ENCODE results near the gene GNPAT. TPM values are rescaled to one million over a fixed set of nuclear protein-coding genes. Genes with fewer than 3 reads are reported as not detected.

Gene GNPAT
- total and polyA plus RNA-seq, 2 of the 4 experiments (the other 2 are of a cell fraction), result 17.2 to 36.0 TPM

DNA sequence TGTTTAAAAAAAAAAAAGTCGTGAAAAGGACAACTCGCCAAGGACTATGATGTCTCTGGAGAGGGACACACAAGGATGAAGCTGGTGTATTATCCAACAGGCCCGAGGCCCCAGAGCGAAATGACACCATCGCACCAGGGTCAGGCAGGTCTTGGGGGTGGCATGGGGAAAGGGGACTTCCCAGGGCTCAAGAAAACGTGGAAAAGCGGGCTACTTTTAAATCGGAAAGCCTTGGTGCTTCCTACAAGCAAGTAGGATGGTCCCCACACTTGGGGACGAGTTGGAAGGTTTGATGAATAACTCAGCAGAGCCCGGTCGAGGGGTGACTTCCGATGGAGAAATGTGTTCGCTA is 505 bp upstream of the GNPAT start:
- Histone ChIP-seq H3K14ac (replicated peaks; ENCODE audit: low read depth, low read length) (peak overlapping the region; percentile 100), H2BK15ac (ENCODE audit: low read depth, low read length) (0 out of 3 replicates have a peak overlapping the region, but pooled peaks have one; percentile 74), H3K36me3 (ENCODE audit: control insufficient read depth, insufficient read depth, low read length) (peaks cover 8% of the 10 kb centered on the region; the same call in 1 of the 2 replicates), H2BK120ac (ENCODE audit: low read depth, low read length) (peak overlapping the region; percentile 54), H4K8ac (ENCODE audit: low read depth in 2 of 2, low read length in 2 of 2) (peak overlapping the region; percentile 92 to 94), H2AK9ac (replicated peaks; ENCODE audit: low read depth, low read length, poor library complexity) (peak overlapping the region; percentile 91), H4K20me1 (ENCODE audit: insufficient read depth, low read length) (no peaks in the 10 kb centered on the region), H3K9me3 (ENCODE audit: control insufficient read depth, insufficient read depth, low read length) (no peaks in the 10 kb centered on the region), H3K27me3 (ENCODE audit: control insufficient read depth, insufficient read depth, low read length) (no peaks in the 10 kb centered on the region), H3K4me1 (ENCODE audit: control insufficient read depth, insufficient read depth, low read length) (no peaks in the 10 kb centered on the region), H3K23ac (ENCODE audit: low read depth, low read length) (peak overlapping the region; percentile 99), H3K56ac (ENCODE audit: extremely low read depth, insufficient read depth, low read length) (peak overlapping the region; percentile 89), H2AFZ (replicated peaks; ENCODE audit: low read length, poor library complexity) (peak overlapping the region; percentile 99), H3K79me1 (ENCODE audit: low read depth in 1 of 2, low read length in 2 of 2) (peaks cover 28 to 45% of the 10 kb centered on the region in 2 experiments), H3K18ac (ENCODE audit: low read depth, low read length) (peak overlapping the region; percentile 40), H2AK5ac (ENCODE audit: low read depth, low read length) (peak overlapping the region; percentile 84), H3K4me2 (ENCODE audit: low read depth, low read length) (peak overlapping the region; percentile 85), H2BK20ac (ENCODE audit: low read depth, low read length) (no peak overlapping the region), H3K4ac (ENCODE audit: low read depth, low read length) (peak overlapping the region; percentile 94), H4K91ac (ENCODE audit: insufficient read depth, low read depth, low read length) (peak overlapping the region; percentile 95), H3K4me3 (ENCODE audit: insufficient read depth, low read depth, low read length) (peak overlapping the region; percentile 71), H2BK5ac (ENCODE audit: low read depth, low read length, poor library complexity, severe bottlenecking) (peak overlapping the region; percentile 81), H4K5ac (ENCODE audit: low read depth, low read length) (peak overlapping the region; percentile 79), H3K9ac (ENCODE audit: low read depth, low read length) (peak overlapping the region; percentile 92), H3K27ac (ENCODE audit: insufficient read depth, low read length) (peak overlapping the region; percentile 84), H3K9me1 (ENCODE audit: insufficient read depth, low read length) (peaks cover 5% of the 10 kb centered on the region; the same call in 1 of the 2 replicates)
- BruUV-seq (replicated peaks), result no TSS peak
- TF ChIP-seq NFE2L2 (IDR thresholded peaks at IDR 0.05; ENCODE audit: low read depth, low read length) (no peak), FOS (IDR thresholded peaks at IDR 0.05; ENCODE audit: low read depth, low read length) (no peak), MAFK (IDR thresholded peaks at IDR 0.05; ENCODE audit: low read depth, low read length) (no peak), MXI1 (IDR thresholded peaks at IDR 0.05; ENCODE audit: borderline replicate concordance, low read depth, low read length) (no peak), BHLHE40 (IDR thresholded peaks at IDR 0.05; ENCODE audit: low read depth, low read length) (no peak), POLR2A (IDR thresholded peaks at IDR 0.05; ENCODE audit: low read depth, low read length) (no peak), RFX5 (IDR thresholded peaks at IDR 0.05; ENCODE audit: low read depth, low read length) (no peak), CEBPB (IDR thresholded peaks at IDR 0.05; ENCODE audit: low read depth, low read length) (no peak), RCOR1 (IDR thresholded peaks at IDR 0.05; ENCODE audit: insufficient replicate concordance, low read length) (no peak), CTCF (conservative IDR thresholded peaks at IDR 0.05; ENCODE audit: low read depth, low read length) (no peak), SMC3 (IDR thresholded peaks at IDR 0.05; ENCODE audit: low read depth, low read length) (no peak), MAZ (IDR thresholded peaks at IDR 0.05; ENCODE audit: borderline replicate concordance, low read depth, low read length) (no peak), CHD1 (IDR thresholded peaks at IDR 0.05; ENCODE audit: low read depth, low read length) (no peak), RAD21 (IDR thresholded peaks at IDR 0.05; ENCODE audit: low read length) (no peak)
- TF ChIP-seq, protein P1, sequence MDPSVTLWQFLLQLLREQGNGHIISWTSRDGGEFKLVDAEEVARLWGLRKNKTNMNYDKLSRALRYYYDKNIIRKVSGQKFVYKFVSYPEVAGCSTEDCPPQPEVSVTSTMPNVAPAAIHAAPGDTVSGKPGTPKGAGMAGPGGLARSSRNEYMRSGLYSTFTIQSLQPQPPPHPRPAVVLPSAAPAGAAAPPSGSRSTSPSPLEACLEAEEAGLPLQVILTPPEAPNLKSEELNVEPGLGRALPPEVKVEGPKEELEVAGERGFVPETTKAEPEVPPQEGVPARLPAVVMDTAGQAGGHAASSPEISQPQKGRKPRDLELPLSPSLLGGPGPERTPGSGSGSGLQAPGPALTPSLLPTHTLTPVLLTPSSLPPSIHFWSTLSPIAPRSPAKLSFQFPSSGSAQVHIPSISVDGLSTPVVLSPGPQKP (IDR thresholded peaks at IDR 0.05; ENCODE audit: borderline replicate concordance, low read depth, low read length), result no peak
- TF ChIP-seq, protein P2, sequence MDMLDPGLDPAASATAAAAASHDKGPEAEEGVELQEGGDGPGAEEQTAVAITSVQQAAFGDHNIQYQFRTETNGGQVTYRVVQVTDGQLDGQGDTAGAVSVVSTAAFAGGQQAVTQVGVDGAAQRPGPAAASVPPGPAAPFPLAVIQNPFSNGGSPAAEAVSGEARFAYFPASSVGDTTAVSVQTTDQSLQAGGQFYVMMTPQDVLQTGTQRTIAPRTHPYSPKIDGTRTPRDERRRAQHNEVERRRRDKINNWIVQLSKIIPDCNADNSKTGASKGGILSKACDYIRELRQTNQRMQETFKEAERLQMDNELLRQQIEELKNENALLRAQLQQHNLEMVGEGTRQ (IDR thresholded peaks at IDR 0.05; ENCODE audit: low read depth, low read length), result no peak
- in situ Hi-C loops (cut with MboI; ENCODE audit: low sequenced_read_pairs) (no loop called here), intact Hi-C loops (cut with micrococcal nuclease) (loop anchor here (2.0 to 5.0 kb wide), 2 partner anchors 94 to 182 kb away; partner anchors contain the start of gene EGLN1), dilution Hi-C loops (cut with HindIII; ENCODE audit: low sequenced_read_pairs, unreplicated experiment) (no loop called here)
- DNase-seq, result peak; percentile 15
- 2% methylated on average over 7 of the region's 13 CpGs; no CpG with 5 or more reads in 1 of the 2 experiments for WGBS, 2 experiments (ENCODE audit: extremely low coverage in 2 of 2, insufficient read length in 1 of 2)
- ChIA-PET CTCF (no interaction called here), POLR2A (ENCODE audit: unreplicated experiment) (no interaction called here)
- peak; percentile 2; the same call in 1 of the 2 replicates for ATAC-seq (ENCODE audit: low read depth)
